HG03575 (cell line): ENCODE measurements around the gene MEF2A.

Experiments used
- ATAC-seq: cut with Tn5 transposase; IDR thresholded peaks from one replicate; pipeline ENCODE4 v1.9.1; 2021; ENCODE audit not compliant: unreplicated experiment, insufficient number of reproducible peaks, low FRiP score; ENCODE audit errors: extremely low read depth

MEF2A gene

DNA sequence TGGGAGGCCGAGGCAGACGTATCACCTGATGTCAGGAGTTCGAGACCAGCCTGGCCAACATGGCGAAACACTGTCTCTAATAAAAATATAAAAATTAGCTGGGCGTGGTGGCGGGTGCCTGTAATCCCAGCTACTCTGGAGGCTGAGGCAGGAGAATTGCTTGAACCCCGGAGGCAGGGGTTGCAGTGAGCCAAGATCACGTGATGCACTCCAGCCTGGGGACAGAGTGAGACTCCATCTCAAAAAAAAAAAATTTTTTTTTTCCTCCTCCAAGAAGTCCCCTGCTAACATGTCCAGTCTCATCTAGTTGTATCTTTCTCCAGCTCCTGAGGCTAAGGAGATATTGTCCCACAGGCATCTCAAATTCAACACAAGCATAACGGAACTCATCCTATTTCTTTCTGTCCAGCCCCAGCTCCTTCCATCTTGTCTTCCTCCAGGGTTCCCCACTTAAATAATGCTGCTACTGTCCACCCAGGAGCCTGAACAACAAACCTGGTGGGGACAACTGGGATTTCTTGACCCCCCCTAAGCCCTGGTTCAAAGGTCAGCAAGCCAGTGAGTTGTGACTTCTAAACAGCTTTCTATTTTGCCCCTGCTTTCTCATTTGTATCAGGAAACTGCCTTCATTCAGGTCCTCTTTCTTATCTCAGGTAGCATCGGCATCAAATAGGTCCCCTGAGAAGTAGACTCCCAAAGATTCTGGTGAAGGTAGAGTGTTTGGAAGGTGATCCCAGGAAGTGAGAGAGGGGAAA lies 4.1 kb upstream of the MEF2A start:
- no peak for ATAC-seq

- ATAC-seq, result no peak
These were observed 3.5 kb upstream of the MEF2A start for GRCh38 chr15:99562238-99562637.

DNA sequence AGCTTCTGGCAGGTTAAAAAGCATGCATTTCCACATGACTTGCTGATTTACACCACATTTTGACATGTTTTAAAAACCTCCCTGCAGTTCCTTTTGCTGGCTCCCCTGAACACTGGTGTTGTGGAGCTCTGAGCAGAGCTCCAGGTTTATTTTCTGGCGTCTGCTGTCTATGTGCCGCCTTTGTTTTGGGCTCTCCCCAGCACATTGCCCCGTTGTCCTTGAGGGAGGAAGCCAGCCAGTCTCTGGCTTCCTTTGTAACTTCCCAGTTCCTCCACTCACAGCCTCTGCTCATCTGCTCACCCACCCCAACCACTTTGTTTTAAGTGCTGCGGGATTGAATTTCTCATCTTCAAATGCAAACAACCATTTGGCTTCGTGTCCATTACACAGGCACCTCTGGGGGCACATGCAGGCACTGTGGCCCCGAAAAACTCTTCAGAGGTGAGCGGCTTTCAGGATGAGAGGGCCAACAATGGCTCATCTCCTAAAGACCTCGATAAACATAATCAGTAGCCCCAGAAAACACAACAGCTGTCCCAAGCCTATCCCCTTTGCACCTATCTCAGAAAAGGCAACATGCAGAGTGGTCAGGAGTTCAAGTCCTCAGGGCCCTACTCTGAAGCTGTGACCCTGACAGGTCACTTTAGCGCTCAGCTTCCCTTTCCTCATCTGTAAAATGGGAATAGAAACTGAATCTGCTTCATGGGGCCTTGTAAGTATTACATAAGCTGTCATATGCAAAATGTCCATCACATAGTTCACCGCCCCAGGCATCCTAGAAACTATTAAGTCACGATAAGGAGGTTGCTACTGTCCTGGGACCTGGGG lies 1.3 kb upstream of the MEF2A start:
- ATAC-seq, result no peak

- ATAC-seq, result no peak
These were observed 810 bp upstream of the MEF2A start for GRCh38 chr15:99565049-99565298.

DNA sequence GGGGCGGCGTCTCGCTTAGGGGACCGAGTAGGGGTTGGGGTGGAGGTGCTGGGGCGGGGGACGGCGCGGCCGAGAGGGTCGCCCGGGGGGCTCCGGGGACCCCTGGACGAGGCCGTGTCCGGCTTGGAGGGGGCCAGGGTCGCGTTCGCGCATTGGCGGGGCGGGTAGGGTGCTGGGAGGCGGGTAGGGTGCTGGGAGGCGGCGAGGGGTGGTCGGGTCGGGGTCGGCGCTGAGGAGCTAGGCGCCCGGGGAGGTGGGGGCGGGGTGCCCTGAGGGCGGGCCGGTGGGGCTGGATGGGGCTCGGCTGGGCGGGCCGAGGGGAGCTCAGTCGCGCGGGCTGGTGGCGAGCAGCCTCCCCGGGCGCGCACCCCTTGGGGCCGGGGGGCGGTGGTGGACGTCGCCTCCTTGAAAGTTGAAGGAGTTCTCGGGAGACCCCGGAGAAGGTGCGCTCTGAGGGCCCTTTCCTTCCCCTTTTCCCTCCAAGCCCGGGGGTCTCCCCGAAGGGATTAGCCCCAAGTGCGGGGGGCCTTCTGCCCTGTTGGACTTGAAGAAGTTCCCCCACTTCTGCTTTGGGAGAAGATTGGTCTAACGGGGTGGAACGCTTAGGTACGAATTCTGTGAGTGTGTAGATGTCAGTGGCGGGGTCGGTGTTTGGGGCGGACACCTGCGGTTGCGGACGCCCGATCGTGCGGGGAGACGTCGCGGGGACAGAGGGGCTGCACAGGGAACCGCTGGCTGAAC lies 543 bp downstream of the MEF2A start:
- ATAC-seq, result no peak

- no peak for ATAC-seq
These were observed 3.0 kb downstream of the MEF2A start for GRCh38 chr15:99568625-99569352.

DNA sequence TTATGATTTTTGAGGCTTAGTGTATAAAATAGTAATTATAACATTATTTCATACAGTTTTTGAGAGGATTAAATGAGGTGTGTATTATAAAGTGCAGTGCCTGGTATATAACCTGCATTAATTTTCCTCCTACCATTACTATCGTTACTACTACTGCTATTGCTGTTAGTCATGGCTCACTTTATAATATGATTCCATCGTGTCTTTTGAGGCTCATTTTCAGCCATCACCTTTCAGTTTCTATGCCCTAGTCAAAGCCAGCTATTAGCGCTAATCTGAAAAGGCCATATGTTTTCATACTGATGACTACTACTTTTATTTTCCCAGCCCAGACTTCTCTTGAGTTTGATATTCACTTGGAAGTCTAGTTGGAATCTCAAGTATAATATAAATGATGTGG lies 5.5 kb downstream of the MEF2A start:
- ATAC-seq, result no peak

- ATAC-seq, result no peak
These were observed 8.3 kb downstream of the MEF2A start for GRCh38 chr15:99574048-99574447.

GRCh38 chr15:99574502-99574901 lies 8.7 kb downstream of the MEF2A start:
- ATAC-seq, result no peak

DNA sequence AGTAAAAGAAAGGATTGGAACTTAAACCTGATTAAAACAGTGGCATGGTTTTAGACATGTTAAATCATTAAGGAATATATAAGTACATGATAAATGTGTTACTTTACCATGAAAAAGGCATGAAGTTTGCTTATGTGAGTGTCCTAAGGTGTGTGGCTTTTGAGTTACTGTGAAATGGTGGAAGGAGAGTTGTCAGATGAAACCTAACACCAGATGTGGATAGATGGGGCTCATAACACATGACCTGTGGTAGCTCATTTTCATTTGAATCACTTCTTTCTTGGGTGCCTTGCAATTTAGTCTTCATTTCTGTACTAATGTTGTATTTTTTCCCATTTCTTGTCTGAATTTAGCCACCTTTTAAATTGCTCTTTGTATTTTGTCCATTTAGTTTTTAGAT lies 13.0 kb downstream of the MEF2A start:
- no peak for ATAC-seq

GRCh38 chr15:99580076-99580475 lies 14.3 kb downstream of the MEF2A start:
- no peak for ATAC-seq

GRCh38 chr15:99582508-99582960 lies 16.8 kb downstream of the MEF2A start:
- no peak for ATAC-seq

GRCh38 chr15:99584081-99584600 lies 18.4 kb downstream of the MEF2A start:
- ATAC-seq, result no peak

GRCh38 chr15:99586121-99586520 lies 20.3 kb downstream of the MEF2A start:
- ATAC-seq, result no peak

- ATAC-seq, result no peak
These were observed 24.0 kb downstream of the MEF2A start for GRCh38 chr15:99589801-99590200.

DNA sequence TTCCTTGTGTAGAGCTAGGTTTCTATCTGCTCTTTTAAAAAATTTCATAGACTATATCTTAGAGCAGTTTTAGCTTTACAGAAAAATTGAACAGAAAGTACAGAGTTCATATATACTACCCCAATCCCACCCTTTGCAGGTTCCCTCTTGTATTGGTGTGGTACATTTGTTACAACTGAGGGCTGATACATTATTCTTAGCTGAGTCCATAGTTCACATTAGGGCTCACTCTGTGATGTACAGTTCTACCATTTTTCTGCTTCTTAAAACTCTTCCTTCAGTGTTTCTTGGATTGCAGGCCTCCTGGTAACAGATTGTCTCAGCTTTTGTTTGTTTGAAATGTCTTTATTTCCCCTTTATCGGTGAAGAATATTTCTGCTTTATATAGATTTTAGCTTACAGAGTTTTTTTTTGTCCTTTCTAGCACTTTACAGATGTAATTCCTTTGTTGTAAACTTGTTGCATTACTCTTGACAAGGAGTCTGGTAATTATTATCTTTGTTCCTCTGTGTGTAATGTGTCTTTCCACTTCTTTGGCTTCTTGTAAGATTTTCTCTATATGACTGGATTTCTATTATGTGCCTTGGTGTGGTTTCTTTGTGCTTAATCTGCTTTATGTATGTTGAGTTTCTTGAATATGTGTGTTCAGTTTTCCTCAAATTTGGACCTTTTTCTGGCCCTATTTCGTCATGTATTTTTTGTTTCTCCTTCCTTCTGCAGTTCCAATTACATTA lies 25.3 kb downstream of the MEF2A start:
- peak; percentile 64 for ATAC-seq

- no peak for ATAC-seq
These were observed 26.5 kb downstream of the MEF2A start for GRCh38 chr15:99592145-99592791.

DNA sequence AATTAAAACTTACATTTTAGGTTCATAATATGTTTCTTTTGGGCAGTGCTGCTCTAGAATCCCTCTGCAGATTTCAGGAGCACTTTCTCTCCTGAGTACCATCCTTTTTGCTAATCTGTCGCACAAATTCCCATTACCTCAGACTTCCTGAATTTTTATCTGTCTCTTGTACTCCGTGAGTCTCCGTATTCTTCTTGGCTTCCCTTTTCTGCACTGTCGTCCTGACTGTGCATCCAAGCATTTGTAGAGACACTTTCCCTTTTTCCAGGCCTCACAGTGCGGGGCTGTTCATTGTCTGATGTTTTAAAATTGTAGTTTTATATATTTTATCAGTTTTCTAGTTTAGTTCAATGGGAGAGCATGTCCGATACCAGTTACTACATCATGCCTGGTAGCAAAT lies 27.3 kb downstream of the MEF2A start:
- no peak for ATAC-seq
